Glutamatergic neuron (in vitro differentiated cells): Measurements from ENCODE around the gene CCR5. TPM values are rescaled to one million over a fixed set of nuclear protein-coding genes. Genes with fewer than 3 reads are reported as not detected.
"Not testable (repeated sequence)": the region's sequence is repeated elsewhere in the genome, so short reads cannot be mapped to it uniquely, and the experiment has no call there.

Experiments used
- DNase-seq: peaks from one replicate; pipeline ENCODE4 v3.0.0; 2022
- H3K27ac Mint-ChIP-seq: one replicate; pipeline ENCODE4 v1.8.0; 2020; ENCODE audit warnings: mild to moderate bottlenecking, mixed read lengths, inconsistent platforms; ENCODE audit not compliant: unreplicated experiment
- H3K27me3 Mint-ChIP-seq: one replicate; pipeline ENCODE4 v1.8.0; 2020; ENCODE audit warnings: mild to moderate bottlenecking, moderate library complexity, mixed read lengths, inconsistent platforms; ENCODE audit not compliant: unreplicated experiment
- H3K36me3 Mint-ChIP-seq: one replicate; pipeline ENCODE4 v1.8.0; 2020; ENCODE audit warnings: mild to moderate bottlenecking, mixed read lengths, inconsistent platforms; ENCODE audit not compliant: unreplicated experiment
- H3K4me1 Mint-ChIP-seq: one replicate; pipeline ENCODE4 v1.8.0; 2020; ENCODE audit warnings: mild to moderate bottlenecking, low read depth, mixed read lengths, inconsistent platforms; ENCODE audit not compliant: unreplicated experiment
- H3K4me3 Mint-ChIP-seq: one replicate; pipeline ENCODE4 v1.8.0; 2020; ENCODE audit warnings: mild to moderate bottlenecking, mixed read lengths, inconsistent platforms; ENCODE audit not compliant: unreplicated experiment
- H3K9me3 Mint-ChIP-seq: one replicate; pipeline ENCODE4 v1.8.0; 2020; ENCODE audit warnings: mild to moderate bottlenecking, moderate library complexity, mixed read lengths, inconsistent platforms; ENCODE audit not compliant: unreplicated experiment
- total RNA-seq: library from RNA; stranded (reverse); fragmentation: NEBNext Ultra II Directional; extraction: Animal tissue kit (Norgen Biotek cat#: 25700); gene quantifications from one replicate; pipeline ENCODE4 v1.2.1, GENCODE V29; 2021; ENCODE audit not compliant: unreplicated experiment
- TF ChIP-seq, protein P1 (sequence below): fragments of 200-600 bp; sonication (generic); IDR thresholded peaks from one replicate; pipeline ENCODE4 v1.5.0; 2021; ENCODE audit not compliant: partially characterized antibody, unreplicated experiment

Gene CCR5
- total RNA-seq, 1 donor from 2014 or later: not detected

DNA sequence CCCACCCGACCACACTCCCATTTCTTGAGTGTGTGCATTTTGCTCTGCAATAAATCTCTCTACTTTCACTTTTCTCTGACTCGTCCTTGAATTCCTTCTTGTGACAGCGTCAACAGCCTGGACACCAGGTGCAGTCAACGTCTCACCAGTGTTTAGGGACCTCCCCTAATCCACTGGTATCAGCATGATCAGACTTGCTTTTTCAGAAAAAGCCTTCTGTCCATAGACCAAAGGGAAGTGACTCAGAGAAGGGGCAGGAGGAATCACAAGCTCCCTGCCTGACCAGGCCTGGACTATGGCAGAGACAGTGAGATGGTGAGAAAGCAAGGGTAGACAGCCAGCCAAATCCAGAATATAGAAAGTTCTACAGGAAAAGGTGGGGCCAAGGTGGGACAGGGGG lies 15.5 kb downstream of the CCR5 start:
- Mint-ChIP-seq H3K4me3 (no peak overlapping the region), H3K4me1 (no peaks in the 10 kb centered on the region), H3K27me3 (no peaks in the 10 kb centered on the region), H3K36me3 (no peaks in the 10 kb centered on the region), H3K9me3 (no peaks in the 10 kb centered on the region), H3K27ac (no peak overlapping the region)
- no peak for DNase-seq
- TF ChIP-seq, protein P1, sequence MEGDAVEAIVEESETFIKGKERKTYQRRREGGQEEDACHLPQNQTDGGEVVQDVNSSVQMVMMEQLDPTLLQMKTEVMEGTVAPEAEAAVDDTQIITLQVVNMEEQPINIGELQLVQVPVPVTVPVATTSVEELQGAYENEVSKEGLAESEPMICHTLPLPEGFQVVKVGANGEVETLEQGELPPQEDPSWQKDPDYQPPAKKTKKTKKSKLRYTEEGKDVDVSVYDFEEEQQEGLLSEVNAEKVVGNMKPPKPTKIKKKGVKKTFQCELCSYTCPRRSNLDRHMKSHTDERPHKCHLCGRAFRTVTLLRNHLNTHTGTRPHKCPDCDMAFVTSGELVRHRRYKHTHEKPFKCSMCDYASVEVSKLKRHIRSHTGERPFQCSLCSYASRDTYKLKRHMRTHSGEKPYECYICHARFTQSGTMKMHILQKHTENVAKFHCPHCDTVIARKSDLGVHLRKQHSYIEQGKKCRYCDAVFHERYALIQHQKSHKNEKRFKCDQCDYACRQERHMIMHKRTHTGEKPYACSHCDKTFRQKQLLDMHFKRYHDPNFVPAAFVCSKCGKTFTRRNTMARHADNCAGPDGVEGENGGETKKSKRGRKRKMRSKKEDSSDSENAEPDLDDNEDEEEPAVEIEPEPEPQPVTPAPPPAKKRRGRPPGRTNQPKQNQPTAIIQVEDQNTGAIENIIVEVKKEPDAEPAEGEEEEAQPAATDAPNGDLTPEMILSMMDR: no peak

DNA sequence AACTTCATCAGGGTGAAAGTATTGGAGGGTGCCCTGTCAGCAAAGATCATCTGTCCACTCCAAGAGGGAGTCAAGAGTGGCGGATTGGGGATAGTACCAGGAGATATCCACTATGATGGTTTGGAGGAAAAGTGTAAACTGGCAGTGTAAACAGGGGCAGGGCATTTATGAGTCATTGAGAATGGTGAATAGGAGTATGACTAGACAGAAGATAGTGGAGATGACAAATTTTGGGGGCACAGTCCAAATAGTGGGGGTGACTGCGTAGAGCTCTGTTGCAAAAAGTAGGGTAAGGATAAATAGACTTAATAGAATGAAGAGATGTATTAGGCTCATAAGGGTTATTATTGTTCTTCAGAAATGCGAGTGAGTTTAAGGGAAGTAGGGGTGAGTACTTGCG lies 18.1 kb downstream of the CCR5 start:
- H3K27ac Mint-ChIP-seq, H3K9me3 Mint-ChIP-seq, H3K27me3 Mint-ChIP-seq, H3K36me3 Mint-ChIP-seq, DNase-seq, H3K4me1 Mint-ChIP-seq, H3K4me3 Mint-ChIP-seq: not testable (repeated sequence)

DNA sequence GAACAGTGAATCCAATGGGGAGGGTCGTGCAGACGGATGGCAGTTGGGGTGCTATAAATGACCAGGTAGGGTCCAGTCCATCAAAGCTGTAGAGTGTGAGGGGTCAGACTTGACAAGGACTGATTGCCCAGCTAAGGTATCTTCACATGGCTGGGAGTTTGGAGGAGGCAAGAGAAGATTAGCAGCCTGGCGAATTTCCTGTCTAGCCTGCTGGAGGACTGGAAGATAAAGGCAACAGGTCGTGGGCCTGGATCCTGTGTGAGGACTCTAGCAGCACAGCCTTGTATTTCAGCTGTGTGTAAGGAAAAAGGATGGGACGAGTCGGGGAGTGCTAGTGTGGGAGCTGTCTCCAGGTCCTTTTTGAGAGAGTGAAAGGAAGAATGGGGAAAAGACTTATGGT lies 18.6 kb downstream of the CCR5 start:
- DNase-seq: no peak
- H3K27me3 Mint-ChIP-seq: peaks cover 2% of the 10 kb centered on the region
- no peak overlapping the region for H3K4me3 Mint-ChIP-seq
- TF ChIP-seq, protein P1: no peak
- H3K9me3 Mint-ChIP-seq: peaks cover 2% of the 10 kb centered on the region
- no peaks in the 10 kb centered on the region for H3K4me1 Mint-ChIP-seq
- H3K27ac Mint-ChIP-seq: no peak overlapping the region
- no peaks in the 10 kb centered on the region for H3K36me3 Mint-ChIP-seq

DNA sequence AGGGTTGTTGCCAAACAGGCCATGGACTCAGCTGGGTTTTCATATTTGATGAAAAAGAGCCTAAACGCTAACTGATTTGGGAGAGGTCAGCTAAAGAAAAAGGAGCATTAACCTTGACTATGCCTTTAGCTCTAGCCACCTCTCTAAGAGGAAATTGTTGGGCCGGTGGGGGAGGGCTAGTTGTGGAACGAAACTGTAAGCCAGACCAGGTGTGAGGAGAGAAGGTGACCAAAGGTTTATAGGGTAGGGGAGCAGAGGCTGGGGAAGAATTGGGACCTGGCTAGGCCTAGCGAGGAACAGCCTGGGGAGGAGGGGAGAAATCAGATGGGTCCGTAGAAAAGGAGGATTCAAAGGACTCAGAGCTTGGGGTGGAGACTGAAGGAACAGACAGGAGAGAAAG lies 20.8 kb downstream of the CCR5 start:
- H3K27ac Mint-ChIP-seq, H3K4me1 Mint-ChIP-seq, H3K27me3 Mint-ChIP-seq, H3K36me3 Mint-ChIP-seq, H3K4me3 Mint-ChIP-seq, H3K9me3 Mint-ChIP-seq, DNase-seq: not testable (repeated sequence)

DNA sequence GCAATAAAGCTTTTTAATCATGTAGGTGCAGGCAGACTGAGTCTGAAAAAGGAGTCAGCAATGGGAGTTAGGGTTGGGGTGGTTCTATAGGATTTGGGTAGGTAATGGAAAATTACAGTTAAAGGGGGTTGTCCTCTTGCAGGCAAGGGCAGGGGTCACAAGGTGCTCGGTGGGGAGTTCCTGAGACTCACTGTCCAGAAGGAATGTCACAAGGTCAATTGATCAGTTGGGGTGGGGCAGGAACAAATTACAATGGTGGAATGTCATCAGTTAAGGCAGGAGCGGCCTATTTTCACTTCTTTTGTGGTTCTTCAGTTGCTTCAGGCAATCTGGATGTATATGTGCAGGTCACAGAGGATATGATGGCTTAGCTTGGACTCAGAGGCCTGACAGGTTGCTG lies 22.3 kb downstream of the CCR5 start:
- TF ChIP-seq, protein P1: no peak
- no peaks in the 10 kb centered on the region for H3K36me3 Mint-ChIP-seq
- DNase-seq: no peak
- H3K4me1 Mint-ChIP-seq: no peaks in the 10 kb centered on the region
- peaks cover 2% of the 10 kb centered on the region for H3K9me3 Mint-ChIP-seq
- H3K4me3 Mint-ChIP-seq: no peak overlapping the region
- H3K27ac Mint-ChIP-seq: no peak overlapping the region
- peaks cover 2% of the 10 kb centered on the region for H3K27me3 Mint-ChIP-seq

DNA sequence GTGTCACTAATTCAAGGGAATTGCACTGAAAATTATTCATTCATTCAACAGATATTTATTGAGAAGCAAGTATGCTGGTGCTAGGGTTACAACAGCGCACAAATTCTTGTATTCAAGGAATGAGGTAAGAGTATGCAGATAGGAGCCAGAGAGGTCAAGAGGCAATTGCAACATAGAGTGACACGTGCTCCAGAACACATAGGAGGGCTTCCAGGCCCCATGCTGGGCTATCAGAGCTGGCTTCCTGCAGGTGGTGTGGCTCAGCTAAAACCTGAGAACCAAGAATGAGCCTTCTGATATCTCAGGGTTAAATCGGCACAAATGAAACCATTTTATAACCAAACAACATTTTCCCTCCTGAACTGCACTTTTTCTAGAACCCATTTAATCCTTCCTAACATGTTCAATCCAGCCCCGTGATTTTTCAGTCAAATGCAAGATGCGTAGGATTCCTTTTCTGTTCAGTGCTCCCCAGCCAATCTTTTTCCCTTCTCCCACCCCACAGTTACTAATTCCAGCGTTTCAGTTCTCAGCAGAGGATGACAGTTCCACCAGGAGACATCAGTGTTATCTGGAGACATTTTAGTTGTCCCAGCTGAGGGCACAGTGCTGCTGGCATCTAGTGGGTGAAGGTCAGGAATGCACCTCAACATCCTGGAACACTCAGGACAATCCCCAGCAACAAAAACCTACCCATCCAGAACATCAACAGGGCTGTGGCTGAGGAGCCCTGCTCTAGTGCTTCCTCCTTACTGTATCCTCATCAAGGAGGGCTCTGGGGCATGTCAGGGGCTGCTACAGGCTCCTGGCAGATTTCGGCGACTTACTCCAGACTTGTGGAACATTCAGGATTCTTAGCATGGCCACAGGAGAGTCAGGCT lies 23.0 kb downstream of the CCR5 start:
- no peak overlapping the region for H3K4me3 Mint-ChIP-seq
- no peaks in the 10 kb centered on the region for H3K36me3 Mint-ChIP-seq
- no peak overlapping the region for H3K27ac Mint-ChIP-seq
- H3K27me3 Mint-ChIP-seq: peaks cover 2% of the 10 kb centered on the region
- DNase-seq: no peak
- TF ChIP-seq, protein P1: no peak
- peaks cover 2% of the 10 kb centered on the region for H3K9me3 Mint-ChIP-seq
- no peaks in the 10 kb centered on the region for H3K4me1 Mint-ChIP-seq
